Esophagus squamous epithelium (tissue), 5 donors: ENCODE data around the gene ZNF71. TPM values are rescaled to one million over a fixed set of nuclear protein-coding genes. Genes with fewer than 3 reads are reported as not detected.

Experiments
- DNase-seq: peaks from one replicate; lab custom pipeline; 2025; lab: John Stamatoyannopoulos, UW
- H3K27ac ChIP-seq, 4 donors: fragments of 200-600 bp; sonication (generic); one replicate each; pipeline ENCODE4 v1.5.1; 2016 to 2019; ENCODE audit warnings: mild to moderate bottlenecking in 1 of 4
- H3K27me3 ChIP-seq, 4 donors: fragments of 200-600 bp; sonication (generic); 1 replicate in 3 of 4; 2 replicates in 1 of 4; pipeline versions ENCODE4 v1.5.1 to v1.6.0; 2017 to 2021; ENCODE audit warnings: antibody characterized with exemption in 1 of 4
- H3K36me3 ChIP-seq, 3 donors: fragments of 200-600 bp; sonication (generic); one replicate each; pipeline ENCODE4 v1.5.1; 2016 to 2019
- H3K4me1 ChIP-seq, 3 donors: fragments of 200-600 bp; sonication (generic); one replicate each; pipeline ENCODE4 v1.5.1; 2017 to 2019
- H3K4me3 ChIP-seq, 4 donors: fragments of 200-600 bp; sonication (generic); 1 replicate in 3 of 4; 2 replicates in 1 of 4; pipeline ENCODE4 v1.5.1; 2016 to 2019; ENCODE audit warnings: mild to moderate bottlenecking in 2 of 4, moderate library complexity in 1 of 4
- H3K9me3 ChIP-seq, 3 donors: fragments of 200-600 bp; sonication (generic); one replicate each; pipeline ENCODE4 v1.5.1; 2016 to 2019
- CTCF ChIP-seq, 6 experiments: fragments of 450-650 bp in 4 of 6; fragments of 200-600 bp in 2 of 6; sonication (generic) in 2 of 6; IDR thresholded peaks; one replicate each; pipeline ENCODE4 v1.5.1; 2016 to 2019; ENCODE audit warnings: antibody characterized with exemption in 6 of 6, mild to moderate bottlenecking in 4 of 6, moderate library complexity in 4 of 6
- POLR2A ChIP-seq, 4 donors: fragments of 450-650 bp; IDR thresholded peaks; one replicate each; pipeline ENCODE4 v1.6.1; 2017; ENCODE audit warnings: antibody characterized with exemption in 4 of 4, mild to moderate bottlenecking in 4 of 4, moderate library complexity in 3 of 4
- WGBS, 2 donors: methylation state at CpG; one replicate each; pipeline ENCODE4 v1.1.5; 2018; 5-methylcytosine and 5-hydroxymethylcytosine counted together
- intact Hi-C: fragments of 100-400 bp; cut with DNase I; formaldehyde crosslinking; loops from one replicate; pipeline ENCODE4 v1.15.0; 2022
- total RNA-seq, 4 donors: library from RNA; depleted of rRNA; stranded (reverse); fragments of >200 nt; gene quantifications; one replicate each; pipeline ENCODE4 v1.1.0, GENCODE V29; 2016
- donor health status: DM: yes; HTN: yes; CAD: no.

ZNF71 gene
- total RNA-seq, 4 donors from 2014 or later: 3.0 to 8.4 (median 3.4) TPM

GRCh38 chr19:56567274-56568120 lies 27.6 kb upstream of the ZNF71 start, which contains the start of gene ZNF470:
ZNF470 (plus strand) TSS chr19:56567468; CDS start chr19:56570312, 2,844 bp downstream.
- 1 to 27% methylated on average over 11 to 23 of the region's 66 CpGs for WGBS, 2 donors

GRCh38 chr19:56572589-56572988 lies 22.5 kb upstream of the ZNF71 start:
- H3K36me3 ChIP-seq: peaks cover 4 to 91% (median 15%) of the 10 kb centered on the region in 3 donors

More at GRCh38 chr19:56567274-56568120, 27.6 kb upstream of the ZNF71 start, which contains the start of gene ZNF470:
- Histone ChIP-seq H3K36me3 (peaks cover 0 to 55% (median 9%) of the 10 kb centered on the region in 3 donors), H3K9me3 (peaks cover 5 to 86% (median 59%) of the 10 kb centered on the region in 3 donors), H3K4me3 (peak within 1 kb of the TSS; percentile 75 to 96 (median 94)), H3K27me3 (no peaks in the 10 kb centered on the region), H3K27ac (peak within 1 kb of the TSS; percentile 77 to 92 (median 88)), H3K4me1 (peaks cover 7 to 21% (median 8%) of the 10 kb centered on the region in 3 donors)
- intact Hi-C loops: no loop called here
- DNase-seq: peak; percentile 73
- TF ChIP-seq CTCF (IDR thresholded peaks at IDR 0.05): peak in 1 of 6 experiments; percentile 14
- TF ChIP-seq POLR2A (IDR thresholded peaks at IDR 0.05): peak in 2 of 4 donors; percentile 27 to 55

GRCh38 chr19:56573914-56574313 lies 21.2 kb upstream of the ZNF71 start:
- WGBS, 2 donors: 90 to 97% methylated on average over 3 of the region's 3 CpGs
- Histone ChIP-seq H3K9me3 (peaks cover 16 to 100% (median 88%) of the 10 kb centered on the region in 3 donors), H3K4me1 (no peaks in the 10 kb centered on the region), H3K36me3 (peaks cover 4 to 88% (median 15%) of the 10 kb centered on the region in 3 donors), H3K27me3 (no peaks in the 10 kb centered on the region), H3K4me3 (no peak overlapping the region), H3K27ac (no peak overlapping the region)
- intact Hi-C loops: no loop called here
- DNase-seq: no peak
- TF ChIP-seq POLR2A (IDR thresholded peaks at IDR 0.05): no peak
- no peak for TF ChIP-seq CTCF (IDR thresholded peaks at IDR 0.05)

More at GRCh38 chr19:56572589-56572988, 22.5 kb upstream of the ZNF71 start:
- intact Hi-C loops: no loop called here
- no peak overlapping the region for H3K4me3 ChIP-seq
- H3K4me1 ChIP-seq: peaks cover 7 to 12% (median 8%) of the 10 kb centered on the region in 3 donors
- no peak for TF ChIP-seq POLR2A (IDR thresholded peaks at IDR 0.05)
- TF ChIP-seq CTCF (IDR thresholded peaks at IDR 0.05): no peak
- H3K27ac ChIP-seq: no peak overlapping the region
- H3K9me3 ChIP-seq: peaks cover 5 to 98% (median 77%) of the 10 kb centered on the region in 3 donors
- DNase-seq: no peak
- 50 to 76% methylated on average over 2 of the region's 2 CpGs for WGBS, 2 donors
- H3K27me3 ChIP-seq: no peaks in the 10 kb centered on the region

DNA sequence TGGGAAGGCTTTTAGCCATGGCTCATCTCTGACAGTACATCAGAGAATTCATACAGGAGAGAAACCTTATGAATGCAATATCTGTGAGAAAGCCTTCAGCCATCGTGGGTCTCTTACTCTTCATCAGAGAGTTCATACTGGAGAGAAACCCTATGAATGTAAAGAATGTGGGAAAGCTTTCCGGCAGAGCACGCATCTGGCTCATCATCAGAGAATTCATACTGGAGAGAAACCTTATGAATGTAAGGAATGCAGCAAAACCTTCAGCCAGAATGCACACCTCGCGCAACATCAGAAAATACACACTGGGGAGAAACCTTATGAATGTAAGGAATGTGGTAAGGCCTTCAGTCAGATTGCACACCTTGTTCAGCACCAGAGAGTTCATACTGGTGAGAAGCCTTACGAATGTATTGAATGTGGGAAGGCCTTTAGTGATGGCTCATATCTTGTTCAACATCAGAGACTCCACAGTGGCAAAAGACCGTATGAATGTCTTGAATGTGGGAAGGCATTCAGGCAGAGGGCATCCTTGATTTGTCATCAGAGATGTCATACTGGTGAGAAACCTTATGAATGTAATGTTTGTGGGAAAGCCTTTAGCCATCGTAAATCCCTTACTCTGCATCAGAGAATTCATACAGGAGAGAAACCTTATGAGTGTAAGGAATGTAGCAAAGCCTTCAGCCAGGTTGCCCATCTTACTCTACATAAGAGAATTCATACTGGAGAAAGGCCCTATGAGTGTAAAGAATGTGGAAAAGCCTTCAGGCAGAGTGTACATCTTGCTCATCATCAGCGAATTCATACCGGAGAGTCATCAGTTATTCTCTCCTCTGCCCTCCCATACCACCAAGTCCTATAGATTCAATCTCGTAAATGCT lies 17.1 kb upstream of the ZNF71 start:
- H3K27me3 ChIP-seq: no peaks in the 10 kb centered on the region
- no peak for DNase-seq
- no peaks in the 10 kb centered on the region for H3K4me1 ChIP-seq
- no peak overlapping the region for H3K4me3 ChIP-seq
- intact Hi-C loops: no loop called here
- TF ChIP-seq CTCF (IDR thresholded peaks at IDR 0.05) (no peak), POLR2A (IDR thresholded peaks at IDR 0.05) (no peak)
- H3K36me3 ChIP-seq: peaks cover 4 to 49% (median 5%) of the 10 kb centered on the region in 3 donors
- 95% methylated on average over 11 of the region's 11 CpGs for WGBS, 2 donors
- H3K9me3 ChIP-seq: peaks cover 25 to 100% (median 97%) of the 10 kb centered on the region in 3 donors
- no peak overlapping the region for H3K27ac ChIP-seq
